HepG2 (cell line): Measurements from ENCODE around the gene EPS8L3.

Source experiments
- AGO2 ChIP-seq: fragments of 200-400 bp; formaldehyde crosslinking; optimal IDR thresholded peaks from 2 replicates; pipeline ENCODE3; 2017; ENCODE audit warnings: mild to moderate bottlenecking, low read depth, low read length, moderate library complexity
- CREB3 ChIP-seq: sonication (generic); formaldehyde crosslinking; IDR thresholded peaks from 2 replicates; pipeline ENCODE4 v1.5.0; 2020; ENCODE audit warnings: missing genetic modification reagents
- CTCF ChIP-seq: sonication (generic); formaldehyde crosslinking; IDR thresholded peaks from 2 replicates; pipeline ENCODE4 v1.5.0; 2020; ENCODE audit warnings: mild to moderate bottlenecking, missing genetic modification reagents, moderate library complexity
- ERF ChIP-seq: IDR thresholded peaks from 2 replicates; pipeline ENCODE4 v1.6.1; 2018; ENCODE audit warnings: missing biosample characterization, missing genetic modification reagents
- FOSL1 ChIP-seq: sonication (generic); formaldehyde crosslinking; IDR thresholded peaks from 2 replicates; pipeline ENCODE4 v1.9.0; 2021; ENCODE audit warnings: missing genetic modification reagents, borderline replicate concordance
- MAF1 ChIP-seq: sonication (generic); formaldehyde crosslinking; IDR thresholded peaks from 2 replicates; pipeline ENCODE4 v1.5.0; 2020; ENCODE audit warnings: missing genetic modification reagents, borderline replicate concordance
- MAX ChIP-seq: IDR thresholded peaks from 2 replicates; pipeline ENCODE4 v1.6.1; 2012; ENCODE audit warnings: inconsistent platforms
- NFKBIZ ChIP-seq: IDR thresholded peaks from 2 replicates; pipeline ENCODE4 v1.6.1; 2018; ENCODE audit warnings: missing genetic modification reagents, missing compliant biosample characterization

GRCh38 chr1:109718495-109718894 lies 45.2 kb downstream of the EPS8L3 start:
- TF ChIP-seq CTCF (CRISPR knock-in tag) (peak; percentile 75), AGO2 (no peak), MAX (no peak), CREB3 (CRISPR knock-in tag) (no peak), FOSL1 (CRISPR knock-in tag) (no peak), ERF (CRISPR knock-in tag) (no peak), MAF1 (CRISPR knock-in tag) (no peak), NFKBIZ (no peak)
